Measurements from ENCODE around the gene ZNF256.

DNA sequence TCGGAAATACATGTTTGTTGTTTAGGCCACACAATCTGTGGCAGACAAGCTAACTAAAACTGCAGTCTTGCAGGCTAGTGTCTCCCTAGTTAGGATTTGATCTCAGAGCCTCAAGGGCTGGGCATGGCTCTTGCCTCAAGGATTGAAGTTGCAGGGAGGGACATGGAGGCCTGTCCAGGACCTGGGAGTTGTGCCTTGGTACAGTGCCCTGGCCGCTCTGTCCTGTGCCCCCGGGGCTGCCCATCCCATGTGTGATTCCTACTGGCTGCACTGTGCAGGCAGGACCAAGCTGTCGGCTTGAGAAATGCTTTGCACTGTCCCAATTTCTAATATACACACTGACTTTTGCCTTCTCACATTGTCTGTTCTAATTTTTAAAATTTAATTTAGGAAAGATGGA lies 7.5 kb upstream of the ZNF256 start:
- TF ChIP-seq CTCF (IDR thresholded peaks at IDR 0.05; ENCODE audit: low read depth, low read length, missing input control) = no peak
- TF ChIP-seq SP1 (IDR thresholded peaks at IDR 0.05) = no peak
- TF ChIP-seq RAD21 (IDR thresholded peaks at IDR 0.05) = no peak
- no peak for TF ChIP-seq TAF1 (conservative IDR thresholded peaks at IDR 0.05)
- TF ChIP-seq REST (IDR thresholded peaks at IDR 0.05) = no peak
- TF ChIP-seq MAX (IDR thresholded peaks at IDR 0.05) = no peak
- TF ChIP-seq FOXA1 (IDR thresholded peaks at IDR 0.05) = no peak
- TF ChIP-seq GABPA (IDR thresholded peaks at IDR 0.05 in 1 of 2, conservative IDR thresholded peaks at IDR 0.05 in 1 of 2) = no peak
- no peak for TF ChIP-seq NR2F2 (IDR thresholded peaks at IDR 0.05)
- TF ChIP-seq YY1 (IDR thresholded peaks at IDR 0.05) = no peak

All from liver (tissue), 3 donors.